Liver (tissue), 9 donors: ENCODE measurements around the gene OR51I2. TPM values are rescaled to one million over a fixed set of nuclear protein-coding genes. Genes with fewer than 3 reads are reported as not detected.

Source experiments
- DNase-seq: peaks from one replicate; pipeline ENCODE4 v3.0.0-alpha.2; 2017; ENCODE audit warnings: low spot score
- H3K27ac ChIP-seq, 2 donors: one replicate each; pipeline ENCODE4 v1.7.0; 2013; ENCODE audit warnings: inconsistent platforms in 2 of 2, low read length in 2 of 2, control low read depth in 1 of 2, low read depth in 1 of 2, mild to moderate bottlenecking in 1 of 2
- H3K27me3 ChIP-seq, 4 donors: one replicate each; pipeline versions ENCODE4 v1.6.1 to v1.7.0; 2013; ENCODE audit warnings: low read length in 3 of 4, inconsistent platforms in 1 of 4, mild to moderate bottlenecking in 1 of 4, moderate library complexity in 1 of 4; ENCODE audit not compliant: control insufficient read depth in 4 of 4, insufficient read depth in 4 of 4
- H3K36me3 ChIP-seq, 4 donors: one replicate each; pipeline versions ENCODE4 v1.6.1 to v1.7.0; 2013; ENCODE audit warnings: low read length in 3 of 4, mild to moderate bottlenecking in 3 of 4, low read depth in 1 of 4, moderate library complexity in 1 of 4; ENCODE audit not compliant: control insufficient read depth in 4 of 4, insufficient read depth in 3 of 4
- H3K4me1 ChIP-seq, 4 donors: one replicate each; pipeline versions ENCODE4 v1.6.1 to v1.7.0; 2013; ENCODE audit warnings: low read length in 3 of 4, mild to moderate bottlenecking in 3 of 4, moderate library complexity in 1 of 4; ENCODE audit not compliant: control insufficient read depth in 4 of 4, insufficient read depth in 4 of 4
- H3K4me3 ChIP-seq, 3 donors: one replicate each; pipeline versions ENCODE4 v1.6.1 to v1.7.0; 2013; ENCODE audit warnings: low read length in 3 of 3, control low read depth in 1 of 3, low read depth in 1 of 3, mild to moderate bottlenecking in 1 of 3
- H3K9ac ChIP-seq, 2 donors: one replicate each; pipeline ENCODE4 v1.7.0; 2013; ENCODE audit warnings: low read length in 2 of 2, mild to moderate bottlenecking in 2 of 2, moderate library complexity in 2 of 2, control low read depth in 1 of 2, low read depth in 1 of 2
- H3K9me3 ChIP-seq, 4 donors: one replicate each; pipeline versions ENCODE4 v1.6.1 to v1.7.0; 2013; ENCODE audit warnings: low read length in 3 of 4; ENCODE audit not compliant: control insufficient read depth in 4 of 4
- EGR1 ChIP-seq, 2 donors: IDR thresholded peaks; 2 replicates each; pipeline ENCODE4 v1.6.1; 2016 to 2018; ENCODE audit warnings: antibody characterized with exemption in 2 of 2, low read depth in 2 of 2
- FOXA1 ChIP-seq: IDR thresholded peaks from 2 replicates; pipeline ENCODE4 v1.6.1; 2016; ENCODE audit warnings: antibody characterized with exemption
- HNF4A ChIP-seq, 2 donors: conservative IDR thresholded peaks; 2 replicates each; pipeline ENCODE4 v1.6.1; 2016; ENCODE audit warnings: antibody characterized with exemption in 2 of 2, mild to moderate bottlenecking in 2 of 2
- HNF4G ChIP-seq: IDR thresholded peaks from 2 replicates; pipeline ENCODE4 v1.6.1; 2016; ENCODE audit warnings: antibody characterized with exemption
- MAX ChIP-seq: IDR thresholded peaks from 2 replicates; pipeline ENCODE4 v1.6.1; 2016; ENCODE audit warnings: antibody characterized with exemption
- NR2F2 ChIP-seq: IDR thresholded peaks from 2 replicates; pipeline ENCODE4 v1.6.1; 2016; ENCODE audit warnings: antibody characterized with exemption
- REST ChIP-seq: IDR thresholded peaks from 2 replicates; pipeline ENCODE4 v1.6.1; 2016; ENCODE audit warnings: antibody characterized with exemption, mild to moderate bottlenecking
- RXRA ChIP-seq, 2 donors: IDR thresholded peaks; 2 replicates each; pipeline ENCODE4 v1.6.1; 2017 to 2018; ENCODE audit warnings: antibody characterized with exemption in 2 of 2, mild to moderate bottlenecking in 1 of 2
- SP1 ChIP-seq: IDR thresholded peaks from 2 replicates; pipeline ENCODE4 v1.6.1; 2018; ENCODE audit warnings: antibody characterized with exemption, mild to moderate bottlenecking
- TAF1 ChIP-seq: conservative IDR thresholded peaks from 2 replicates; pipeline ENCODE4 v1.6.1; 2016; ENCODE audit warnings: antibody characterized with exemption, mild to moderate bottlenecking
- YY1 ChIP-seq: IDR thresholded peaks from 2 replicates; pipeline ENCODE4 v1.6.1; 2016; ENCODE audit warnings: antibody characterized with exemption, mild to moderate bottlenecking
- WGBS: extraction: QIAGEN DNeasy Blood & Tissue Kit; methylation state at CpG from one replicate; pipeline ENCODE4 v1.1.7; 2013; 5-methylcytosine and 5-hydroxymethylcytosine counted together
- polyA plus RNA-seq, 2 donors: library from polyadenylated mRNA; stranded (reverse) in 1 of 2; unstranded in 1 of 2; fragments of 200-250 nt in 1 of 2; fragments of >200 nt in 1 of 2; fragmentation: Nextera tagmentation in 1 of 2; extraction: Ambion mirVana in 1 of 2; gene quantifications; one replicate each; pipeline versions ENCODE4 v1.2.1 to v1.2.3, GENCODE V29; 2013 to 2015
- total RNA-seq, 2 donors: library from RNA; depleted of rRNA; stranded (reverse); fragments of >200 nt; gene quantifications; one replicate each; pipeline ENCODE4 v1.2.3, GENCODE V29; 2014
- TF ChIP-seq, protein P1 (sequence below): IDR thresholded peaks from 2 replicates; pipeline ENCODE4 v1.6.1; 2016; ENCODE audit warnings: antibody characterized with exemption
- donor health status: healthy.
- donor health status: healthy.
- donor health status: healthy.
- donor health status: healthy.
- donor health status: healthy.

The OR51I2 gene, protein sequence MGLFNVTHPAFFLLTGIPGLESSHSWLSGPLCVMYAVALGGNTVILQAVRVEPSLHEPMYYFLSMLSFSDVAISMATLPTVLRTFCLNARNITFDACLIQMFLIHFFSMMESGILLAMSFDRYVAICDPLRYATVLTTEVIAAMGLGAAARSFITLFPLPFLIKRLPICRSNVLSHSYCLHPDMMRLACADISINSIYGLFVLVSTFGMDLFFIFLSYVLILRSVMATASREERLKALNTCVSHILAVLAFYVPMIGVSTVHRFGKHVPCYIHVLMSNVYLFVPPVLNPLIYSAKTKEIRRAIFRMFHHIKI
- not detected for total RNA-seq
- polyA plus RNA-seq: not detected

DNA sequence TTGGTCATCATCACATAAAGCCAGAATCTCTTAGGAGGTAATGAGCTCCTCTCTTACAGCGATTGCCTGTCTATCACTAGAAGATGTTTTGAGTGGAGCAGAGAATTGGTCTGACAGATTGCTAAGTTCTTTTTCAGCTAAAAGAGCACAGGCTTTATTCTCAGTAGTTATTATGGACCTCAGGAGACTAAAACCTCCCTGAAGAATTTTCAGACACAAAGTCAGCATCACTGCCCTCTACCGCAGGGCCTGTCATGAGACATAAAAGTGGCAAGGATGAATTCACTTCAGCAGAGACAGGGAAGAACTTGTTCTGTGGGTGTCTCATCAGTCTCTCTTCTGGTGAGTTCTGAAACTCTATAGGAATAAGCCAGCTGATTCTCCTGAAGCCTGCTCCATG is at the start of gene OR51I2:
TSS of gene OR51I2 (plus strand) at position 301 of the 400 bp plus-strand sequence. CDS start 4,166 bp downstream, outside the sequence.
- no peak within 1 kb of the TSS for H3K27ac ChIP-seq
- H3K4me3 ChIP-seq: no peak within 1 kb of the TSS
- no peak for DNase-seq
- H3K36me3 ChIP-seq: no peaks in the 10 kb centered on the region
- 97% methylated on average over 2 of the region's 2 CpGs for WGBS
- H3K9ac ChIP-seq: no peak within 1 kb of the TSS
- no peaks in the 10 kb centered on the region for H3K27me3 ChIP-seq
- H3K9me3 ChIP-seq: no peaks in the 10 kb centered on the region
- TF ChIP-seq HNF4A (conservative IDR thresholded peaks at IDR 0.05): no peak
- TF ChIP-seq HNF4G: no peak
- TF ChIP-seq NR2F2: no peak
- TF ChIP-seq, protein P1, sequence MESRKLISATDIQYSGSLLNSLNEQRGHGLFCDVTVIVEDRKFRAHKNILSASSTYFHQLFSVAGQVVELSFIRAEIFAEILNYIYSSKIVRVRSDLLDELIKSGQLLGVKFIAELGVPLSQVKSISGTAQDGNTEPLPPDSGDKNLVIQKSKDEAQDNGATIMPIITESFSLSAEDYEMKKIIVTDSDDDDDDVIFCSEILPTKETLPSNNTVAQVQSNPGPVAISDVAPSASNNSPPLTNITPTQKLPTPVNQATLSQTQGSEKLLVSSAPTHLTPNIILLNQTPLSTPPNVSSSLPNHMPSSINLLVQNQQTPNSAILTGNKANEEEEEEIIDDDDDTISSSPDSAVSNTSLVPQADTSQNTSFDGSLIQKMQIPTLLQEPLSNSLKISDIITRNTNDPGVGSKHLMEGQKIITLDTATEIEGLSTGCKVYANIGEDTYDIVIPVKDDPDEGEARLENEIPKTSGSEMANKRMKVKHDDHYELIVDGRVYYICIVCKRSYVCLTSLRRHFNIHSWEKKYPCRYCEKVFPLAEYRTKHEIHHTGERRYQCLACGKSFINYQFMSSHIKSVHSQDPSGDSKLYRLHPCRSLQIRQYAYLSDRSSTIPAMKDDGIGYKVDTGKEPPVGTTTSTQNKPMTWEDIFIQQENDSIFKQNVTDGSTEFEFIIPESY: no peak
- TF ChIP-seq MAX: no peak
- TF ChIP-seq TAF1: no peak
- TF ChIP-seq SP1: no peak
- no peak for TF ChIP-seq EGR1 (IDR thresholded peaks at IDR 0.05; ENCODE audit: low read depth in 2 of 2)
- no peak for TF ChIP-seq REST
- TF ChIP-seq RXRA (IDR thresholded peaks at IDR 0.05): no peak
- TF ChIP-seq FOXA1: no peak
- H3K4me1 ChIP-seq: peaks cover 0 to 10% (median 5%) of the 10 kb centered on the region in 4 donors

- TF ChIP-seq TAF1 (no peak), YY1 (no peak), REST (no peak)
- H3K9ac ChIP-seq: no peak overlapping the region
- H3K36me3 ChIP-seq: no peaks in the 10 kb centered on the region
- no peak overlapping the region for H3K4me3 ChIP-seq
- H3K27ac ChIP-seq: no peak overlapping the region
- no peak for DNase-seq
- H3K27me3 ChIP-seq: no peaks in the 10 kb centered on the region
- no peaks in the 10 kb centered on the region for H3K9me3 ChIP-seq
- no peaks in the 10 kb centered on the region for H3K4me1 ChIP-seq
Measured at GRCh38 chr11:5405173-5405572, 44.0 kb upstream of the OR51I2 start.
